GM19324 (cell line): ENCODE data around the gene RPP25L.

Experiments
- ATAC-seq: cut with Tn5 transposase; IDR thresholded peaks from one replicate; pipeline ENCODE4 v1.9.1; 2021; ENCODE audit warnings: mild to moderate bottlenecking, moderate library complexity; ENCODE audit not compliant: unreplicated experiment, low FRiP score

The RPP25L gene

DNA sequence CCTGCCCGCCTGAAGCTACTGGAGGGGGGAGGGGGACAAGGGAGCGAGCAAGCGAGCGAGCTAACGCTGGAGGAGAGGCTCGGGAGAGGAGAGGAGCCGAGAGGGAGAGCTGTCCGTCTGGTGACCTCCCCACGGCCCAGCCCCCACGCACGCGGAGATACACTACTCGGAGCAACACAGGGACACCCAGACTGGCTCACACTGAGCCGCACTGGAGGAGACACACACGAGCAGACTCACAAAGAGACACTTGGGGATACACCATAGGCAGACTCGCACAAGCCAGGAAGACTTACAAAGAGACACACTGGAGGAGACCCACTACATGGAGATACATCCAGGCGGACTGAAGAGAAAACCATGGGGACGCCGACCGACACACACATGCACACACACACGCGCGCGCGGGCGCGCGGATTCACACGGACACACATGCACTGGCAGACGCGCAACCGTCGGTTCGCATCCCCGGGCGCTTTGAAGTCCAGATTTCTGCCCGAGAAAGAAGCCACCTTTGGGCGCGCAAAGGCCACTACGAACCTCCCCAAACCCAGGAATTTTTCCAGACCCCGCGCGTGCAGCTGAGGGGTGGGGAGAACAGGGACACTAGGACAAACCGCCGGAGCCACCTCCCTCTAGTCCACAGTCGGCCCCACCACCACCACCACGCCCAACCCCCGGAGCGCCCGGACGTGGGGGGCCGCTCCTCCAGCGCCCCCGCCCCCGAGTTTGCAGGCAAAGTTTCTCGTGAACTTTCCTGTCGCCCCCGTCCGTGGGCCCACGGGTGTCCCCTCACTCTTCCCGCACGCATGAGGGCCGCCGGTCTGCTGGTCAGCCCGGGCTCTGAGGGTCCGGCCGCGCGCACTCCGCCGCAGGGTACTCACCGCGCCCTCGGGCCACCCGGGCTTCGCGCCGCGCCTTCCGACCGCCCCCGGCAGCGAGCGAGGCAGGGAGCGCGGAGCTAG lies 22.9 kb downstream of the RPP25L start:
- no peak for ATAC-seq

DNA sequence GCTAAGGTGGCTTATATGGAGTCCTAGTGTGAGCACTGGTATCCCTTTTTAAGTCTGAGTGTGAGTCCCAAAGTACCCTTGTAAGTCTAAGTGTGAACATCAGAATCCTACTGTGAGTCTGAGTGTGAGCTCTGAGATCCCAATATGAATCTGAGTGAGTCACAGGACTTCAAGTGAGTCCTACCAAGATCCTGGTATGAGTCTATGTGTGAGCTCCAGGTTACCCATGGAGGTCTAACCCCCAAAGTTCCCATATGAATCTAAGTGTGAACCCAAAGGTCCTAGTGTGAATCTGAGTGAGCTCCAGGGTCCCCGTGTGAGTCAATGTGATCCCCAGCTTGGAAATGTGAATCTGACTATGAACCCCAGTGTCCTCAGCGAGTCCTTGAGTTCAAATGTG lies 24.6 kb downstream of the RPP25L start:
- ATAC-seq: no peak

DNA sequence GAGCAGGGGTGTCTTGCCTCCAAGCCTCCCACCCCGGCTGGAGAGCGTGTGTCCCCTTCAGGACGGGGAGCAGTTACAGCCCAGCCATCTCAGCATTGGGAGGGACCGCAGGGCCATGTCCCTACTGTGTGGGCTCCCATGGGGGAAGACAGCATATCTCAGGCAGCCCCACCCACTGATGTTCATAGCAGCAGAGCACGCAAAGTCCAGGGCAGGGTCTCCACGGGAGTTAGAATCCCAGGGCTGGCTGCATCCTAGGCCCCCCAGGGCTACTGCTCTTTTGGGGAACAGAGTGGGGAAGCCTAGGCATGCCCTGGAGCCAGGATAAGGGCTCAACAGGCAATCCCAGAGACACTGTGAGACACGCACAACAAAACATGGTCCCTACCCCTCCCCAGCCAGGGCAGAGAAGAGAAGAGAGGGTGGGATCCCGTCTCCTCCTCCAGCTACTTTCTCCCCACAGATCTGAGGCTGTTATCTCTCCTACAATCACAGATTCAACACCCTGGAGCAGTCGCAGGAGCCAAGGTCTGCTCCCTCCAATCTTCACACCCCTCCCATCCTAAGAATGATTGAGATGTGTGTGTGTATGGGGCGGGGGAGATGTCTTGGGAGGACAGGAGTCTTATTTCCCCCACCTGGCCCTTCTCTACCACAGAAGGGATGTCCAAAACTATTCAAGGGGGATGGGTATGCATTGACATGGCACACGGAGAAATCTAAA lies 25.8 kb downstream of the RPP25L start:
- ATAC-seq: no peak

DNA sequence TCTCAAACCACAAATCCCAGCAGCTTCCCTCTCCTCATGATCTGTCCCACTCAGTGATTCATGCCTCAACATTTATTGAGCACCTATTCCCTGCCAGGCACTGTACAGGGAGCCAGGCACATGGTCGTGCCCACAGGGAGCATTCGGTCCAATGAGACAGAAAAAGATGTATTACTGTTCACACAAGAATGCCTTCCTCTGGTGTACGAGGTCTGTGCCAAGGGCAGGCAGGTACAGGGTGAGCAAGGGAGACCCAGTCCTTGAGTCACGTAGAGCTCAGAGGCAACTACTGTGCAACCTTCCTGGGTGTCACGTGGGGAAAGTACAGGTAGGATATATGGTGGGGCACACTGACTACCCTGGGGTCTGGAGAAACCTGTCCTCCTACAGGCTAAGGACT lies 26.9 kb downstream of the RPP25L start:
- ATAC-seq: no peak

DNA sequence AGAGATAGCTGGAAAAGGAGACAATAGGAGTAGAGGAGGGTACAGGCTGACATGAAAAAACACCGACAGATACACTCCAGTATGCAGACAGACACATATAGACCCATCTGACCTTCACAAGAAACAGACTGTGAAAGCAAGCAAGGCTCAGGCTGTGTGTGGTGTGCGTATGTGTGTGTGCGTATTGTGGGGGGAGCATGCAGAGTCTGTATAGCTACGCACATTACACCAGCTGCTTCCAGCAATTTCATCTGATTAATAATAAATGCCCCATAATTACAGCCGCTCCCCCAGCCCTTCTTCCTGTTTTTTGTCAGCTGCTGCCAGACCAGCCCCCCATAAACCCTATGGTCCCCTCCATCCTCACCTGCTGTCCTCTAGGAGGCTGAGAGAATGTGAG lies 29.1 kb downstream of the RPP25L start:
- ATAC-seq: no peak

DNA sequence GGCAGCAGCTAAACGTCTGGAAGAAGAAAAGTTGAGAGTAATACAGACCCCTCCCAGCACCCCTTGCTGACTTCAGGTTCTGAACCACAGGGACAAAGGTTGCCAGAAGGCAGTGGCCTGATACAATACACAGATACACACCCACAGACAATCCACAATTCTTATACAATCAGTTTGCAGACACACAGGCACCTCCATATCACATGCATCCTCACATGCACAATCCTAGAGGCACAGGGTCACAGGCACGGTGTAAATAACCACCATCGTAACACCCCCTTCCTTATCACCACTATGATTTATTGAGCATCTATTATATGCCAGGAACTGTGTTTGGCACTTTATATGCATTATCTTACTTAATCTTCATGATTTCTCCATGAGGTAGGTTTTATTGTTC lies 30.6 kb downstream of the RPP25L start:
- ATAC-seq: no peak

DNA sequence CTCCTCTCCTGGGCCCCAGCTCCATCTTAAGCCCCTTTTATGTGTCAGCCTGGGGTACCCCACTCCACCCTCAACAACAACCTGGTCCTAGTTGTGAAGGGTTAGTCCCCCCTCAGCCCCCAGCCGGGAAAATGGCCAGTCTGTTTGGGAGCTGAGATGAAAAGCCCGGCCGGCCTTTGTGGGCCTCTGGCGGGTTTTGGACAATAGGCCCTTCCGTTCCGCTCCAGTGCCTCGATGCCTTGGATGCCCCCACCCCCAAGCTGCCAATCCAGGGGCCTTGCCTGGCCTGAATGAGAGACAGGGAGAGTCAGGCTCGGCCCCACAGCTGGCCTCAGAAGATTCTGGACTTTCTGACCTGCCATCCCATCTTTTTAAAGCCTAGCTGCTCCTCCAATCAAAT lies 31.5 kb downstream of the RPP25L start:
- no peak for ATAC-seq

DNA sequence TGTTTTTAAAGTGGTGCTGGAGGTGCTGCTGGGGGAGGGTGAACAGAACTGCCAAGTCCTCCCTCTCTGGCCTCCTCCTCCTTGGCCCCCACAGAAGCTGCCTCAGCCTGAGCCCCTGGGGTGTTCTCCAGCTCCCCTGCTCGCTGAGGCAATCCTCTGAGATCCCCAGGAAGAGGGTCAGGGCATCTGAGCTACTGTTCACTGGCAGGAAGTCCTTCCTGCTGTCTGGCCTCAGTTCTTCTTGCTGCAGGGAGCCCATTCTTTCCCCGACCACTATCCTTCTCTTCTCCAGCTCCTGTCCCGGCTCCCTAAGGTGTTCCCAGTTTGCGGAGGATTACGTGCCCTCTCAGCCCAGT lies 32.1 kb downstream of the RPP25L start:
- ATAC-seq: no peak

DNA sequence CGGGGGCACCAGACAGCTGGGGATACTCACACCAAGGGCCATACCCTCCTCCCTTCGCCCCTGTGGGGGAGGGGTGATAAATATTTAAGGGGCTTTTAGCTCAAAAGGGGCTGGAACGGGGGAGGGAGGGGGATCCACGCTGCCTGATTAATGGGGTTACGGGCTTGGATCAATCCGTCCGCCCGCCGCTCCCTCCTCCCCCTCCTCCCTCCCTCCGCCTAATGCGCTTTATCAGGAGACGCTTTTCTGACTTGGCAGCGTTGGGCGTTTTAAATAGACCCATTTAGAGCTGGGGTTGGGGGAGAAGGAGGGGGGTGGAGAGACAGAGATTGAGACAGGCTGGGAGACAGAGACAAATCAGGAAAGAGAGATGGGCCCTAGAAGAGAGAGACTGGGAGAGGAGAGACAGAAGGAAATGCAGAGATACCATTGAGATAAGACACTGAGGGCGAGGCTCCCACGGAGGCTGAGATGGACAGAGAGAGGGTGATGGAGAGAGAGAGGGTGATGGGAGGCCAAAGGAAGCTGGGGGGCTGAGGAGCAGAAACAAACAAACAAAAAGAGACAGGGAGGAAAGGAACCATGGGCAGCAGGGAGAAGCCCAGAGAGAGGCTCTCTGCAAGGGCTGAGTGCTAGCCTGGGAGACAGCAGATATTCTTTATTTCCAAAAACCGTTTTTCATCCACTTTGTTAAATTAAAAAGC lies 32.6 kb downstream of the RPP25L start:
- ATAC-seq: no peak

DNA sequence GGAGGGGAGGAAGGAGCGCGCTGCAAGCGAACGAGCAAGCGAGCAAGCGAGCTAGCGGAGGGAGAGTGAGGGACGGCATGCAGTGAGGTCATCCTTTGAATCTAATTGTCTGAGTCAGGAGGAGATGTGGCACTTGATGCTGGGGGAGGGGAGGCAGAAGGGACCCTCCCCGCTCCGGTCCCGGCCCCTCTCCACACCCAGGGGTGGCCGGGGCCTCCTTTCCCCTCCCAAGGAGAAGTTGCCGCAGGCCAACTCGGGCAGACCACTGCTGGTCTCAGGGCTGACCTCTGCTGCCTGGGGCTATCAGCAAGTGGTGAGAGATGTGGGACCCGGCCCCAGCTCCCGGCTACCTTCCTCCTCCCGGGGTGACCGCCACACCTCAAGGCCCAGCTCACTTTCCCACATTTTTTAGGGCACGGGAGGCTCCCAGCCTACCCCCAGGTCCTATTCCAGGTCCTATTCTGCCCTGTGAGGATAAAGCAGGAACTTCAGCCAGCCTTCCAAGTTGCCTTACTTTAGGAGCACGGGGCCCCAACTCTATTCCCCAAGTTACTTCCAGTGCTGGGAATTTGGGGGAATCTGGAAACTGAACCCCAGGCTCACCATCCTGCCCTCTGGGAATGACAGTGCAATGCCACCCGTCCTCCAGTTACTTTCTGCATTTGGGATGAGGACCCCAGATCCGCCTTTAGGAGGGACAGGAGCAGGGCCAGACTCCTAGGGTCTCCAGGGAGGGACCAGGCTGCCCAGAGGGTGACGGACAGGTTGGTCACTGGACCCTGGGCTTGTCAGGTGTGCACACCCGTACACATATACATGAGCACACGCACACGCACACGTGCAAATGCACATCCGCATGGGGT lies 33.4 kb downstream of the RPP25L start:
- no peak for ATAC-seq

DNA sequence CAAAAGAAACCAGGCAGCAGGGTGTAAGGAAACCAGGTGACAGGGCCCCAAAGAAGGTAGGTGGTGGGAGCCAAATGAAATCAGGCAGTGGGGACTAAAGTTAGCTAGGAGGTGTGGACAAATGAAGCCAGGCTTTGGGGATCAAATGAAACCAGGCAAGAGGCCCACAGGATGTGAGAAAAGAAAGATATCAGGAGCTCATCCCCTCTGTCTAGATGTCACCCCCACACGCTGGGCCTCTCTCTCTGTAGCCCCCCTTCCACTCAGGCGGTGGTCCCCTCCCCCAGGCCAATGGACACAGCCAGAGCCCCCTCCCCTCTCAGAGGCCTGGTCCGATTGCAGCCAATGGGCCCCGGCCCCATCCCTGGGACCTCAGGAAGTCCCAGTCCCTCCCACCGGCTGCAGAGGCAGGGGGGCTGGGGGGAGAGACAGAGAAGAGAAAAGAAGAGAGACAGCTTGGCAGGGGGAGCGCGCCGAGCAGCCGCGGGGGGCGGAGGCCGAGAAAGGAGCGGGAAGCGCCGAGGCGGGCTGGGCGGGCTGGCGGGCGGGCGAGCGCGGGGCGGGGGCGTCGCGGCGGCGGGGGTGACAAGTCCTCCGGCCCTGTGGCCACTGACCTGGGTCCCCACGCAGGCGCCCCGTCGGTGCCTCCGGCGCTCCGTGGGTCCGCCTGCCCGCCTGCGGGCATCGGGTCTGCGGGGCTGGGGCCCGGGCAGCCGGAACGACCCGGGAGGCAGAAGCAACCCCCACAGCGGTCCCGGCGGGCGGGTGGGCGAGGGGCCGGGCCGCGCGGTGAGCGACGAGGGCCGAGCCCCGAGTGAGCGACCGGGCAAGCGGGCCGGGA lies 34.3 kb downstream of the RPP25L start:
- ATAC-seq: no peak

DNA sequence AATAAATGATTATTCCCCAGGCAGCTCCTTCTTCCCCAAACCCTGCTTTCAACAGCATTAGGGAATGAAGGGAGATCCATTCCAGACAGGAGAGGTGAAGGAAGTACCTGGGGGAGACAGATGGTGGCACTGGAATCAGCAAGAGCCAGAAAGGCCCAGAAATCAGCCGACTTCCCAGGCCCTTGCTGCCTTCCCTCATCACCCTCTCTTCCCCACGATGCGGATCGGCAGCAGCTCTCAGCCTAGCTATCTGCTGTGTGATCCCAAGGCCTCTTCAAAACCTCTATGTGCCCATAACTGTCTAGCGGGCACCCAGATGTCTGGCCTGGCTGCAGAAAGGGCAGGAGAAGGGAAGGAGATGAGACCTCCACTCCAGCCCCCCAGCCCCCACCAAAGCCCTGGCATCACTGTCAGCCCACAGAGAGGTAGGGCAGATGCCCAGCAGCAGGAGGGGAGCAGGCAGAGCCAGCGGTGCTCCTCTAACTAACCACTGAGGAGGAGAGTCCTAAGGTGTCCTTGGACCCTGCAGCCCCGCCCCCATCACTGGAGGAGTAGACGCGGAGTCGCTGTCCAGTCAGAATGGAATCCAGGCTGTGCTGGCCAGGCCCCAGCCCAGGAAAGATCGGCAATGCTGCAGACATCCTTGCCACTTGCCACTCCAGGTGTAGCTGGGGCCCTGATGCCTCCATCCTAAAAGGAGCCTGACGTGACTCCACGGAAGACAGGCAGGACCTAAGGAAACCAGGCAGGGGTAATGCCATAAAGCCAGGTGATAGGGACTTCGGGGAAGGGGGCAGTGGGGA lies 35.1 kb downstream of the RPP25L start:
- no peak for ATAC-seq

DNA sequence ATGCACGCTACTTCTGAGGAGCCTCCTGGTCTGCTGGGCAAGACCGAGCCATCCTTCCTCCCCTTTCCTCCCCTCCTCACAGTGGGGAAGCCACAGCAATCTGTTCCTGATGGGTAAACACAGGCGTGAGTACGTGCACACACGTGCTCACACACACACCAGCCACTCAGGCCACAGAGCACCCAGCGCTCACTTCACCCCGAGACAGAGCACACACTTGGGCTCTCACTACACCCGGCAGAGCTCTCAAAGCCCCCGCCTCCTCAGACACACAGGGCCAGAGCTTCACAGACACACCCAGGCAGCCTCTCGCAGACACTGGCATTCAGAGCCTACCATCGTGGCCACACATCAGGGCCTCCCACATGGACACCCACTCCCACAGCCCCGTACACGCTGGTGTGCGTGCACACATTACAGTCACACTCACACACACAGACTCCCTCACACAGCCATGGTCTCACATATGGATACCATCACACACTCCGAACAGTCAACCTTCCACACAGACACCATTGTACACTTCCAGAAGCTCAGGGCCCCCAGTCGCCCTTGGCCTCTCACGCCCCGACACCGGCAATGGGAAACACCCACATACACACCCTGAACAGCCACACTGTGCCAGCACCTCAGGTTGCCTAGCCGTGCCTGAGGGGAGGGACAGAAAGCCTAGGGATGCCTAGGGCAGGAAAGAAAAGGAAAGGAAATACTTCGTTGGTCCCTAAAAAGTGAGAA lies 35.9 kb downstream of the RPP25L start:
- no peak for ATAC-seq

DNA sequence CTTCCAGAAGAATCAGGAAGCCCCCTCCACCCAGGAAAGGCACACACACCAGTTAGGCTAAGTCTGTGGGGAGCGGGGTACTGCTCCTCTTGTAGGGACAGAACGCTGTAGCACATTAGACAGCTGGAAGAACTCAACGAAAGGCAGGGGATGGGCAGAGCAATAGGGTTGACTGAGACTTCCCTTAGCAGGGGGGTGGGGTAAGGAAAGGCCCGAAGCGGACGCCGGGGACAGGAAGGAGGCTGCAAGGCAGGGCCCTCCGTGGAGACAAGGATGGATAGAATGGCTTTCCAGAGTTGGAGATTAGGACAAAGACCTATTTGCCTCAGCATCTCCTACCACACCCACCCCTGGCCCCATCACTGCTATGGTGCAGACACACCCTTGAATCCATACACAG lies 36.7 kb downstream of the RPP25L start:
- ATAC-seq: no peak

DNA sequence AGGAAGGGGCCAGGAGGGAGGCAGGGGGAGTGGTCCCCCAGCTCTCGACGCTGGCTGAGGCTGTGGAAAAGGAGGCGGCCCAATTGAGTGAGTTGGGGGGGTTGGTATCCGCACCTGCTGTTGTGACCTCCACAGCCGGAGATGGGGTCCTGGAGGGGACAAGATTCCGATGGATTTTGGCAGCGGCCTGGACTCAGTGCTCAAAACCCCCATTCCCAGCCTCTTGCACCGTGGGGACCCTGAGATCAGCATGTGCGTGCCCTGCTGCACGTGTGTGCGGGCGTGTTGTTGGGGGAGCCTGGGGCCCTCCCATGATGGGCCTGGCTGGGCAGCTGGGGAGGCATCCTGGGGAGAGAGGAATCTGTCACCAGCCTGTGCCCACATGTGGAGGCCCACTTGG lies 37.3 kb downstream of the RPP25L start:
- ATAC-seq: no peak

DNA sequence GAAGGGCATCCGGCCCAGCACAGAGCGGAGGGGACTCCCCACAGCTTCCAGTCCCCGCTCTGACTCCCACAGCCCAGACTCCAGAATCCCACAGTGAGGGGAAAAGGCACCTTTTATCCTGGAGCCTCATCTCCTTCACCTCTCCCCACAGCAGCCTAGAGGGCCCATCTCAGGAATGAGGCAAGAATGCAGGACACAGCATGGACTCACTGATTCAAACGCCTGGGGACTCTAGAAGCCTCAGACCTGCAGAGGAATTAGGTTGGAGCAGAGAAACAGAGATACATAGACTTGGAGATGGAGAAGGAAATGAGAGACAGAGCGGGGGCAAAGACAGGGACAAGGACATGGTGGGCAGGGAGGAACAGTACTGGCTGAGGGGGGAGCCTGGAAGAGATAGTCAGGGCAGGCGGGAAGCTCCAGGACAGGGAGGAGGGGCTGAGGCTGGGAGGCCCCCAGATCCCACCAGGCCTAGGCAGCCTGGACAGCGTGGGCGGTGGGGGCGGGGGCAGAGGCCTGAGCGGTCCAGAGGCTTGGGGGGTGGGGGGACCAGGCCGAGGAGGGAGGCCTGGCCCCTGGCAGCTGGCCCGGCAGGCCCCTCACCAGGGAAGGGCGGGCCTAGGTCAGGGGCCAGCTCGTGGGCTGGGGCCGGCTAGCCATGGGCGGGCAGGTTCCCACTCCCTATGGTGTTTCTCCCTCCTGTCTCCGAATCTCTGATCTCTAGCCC lies 38.1 kb downstream of the RPP25L start:
- no peak for ATAC-seq

DNA sequence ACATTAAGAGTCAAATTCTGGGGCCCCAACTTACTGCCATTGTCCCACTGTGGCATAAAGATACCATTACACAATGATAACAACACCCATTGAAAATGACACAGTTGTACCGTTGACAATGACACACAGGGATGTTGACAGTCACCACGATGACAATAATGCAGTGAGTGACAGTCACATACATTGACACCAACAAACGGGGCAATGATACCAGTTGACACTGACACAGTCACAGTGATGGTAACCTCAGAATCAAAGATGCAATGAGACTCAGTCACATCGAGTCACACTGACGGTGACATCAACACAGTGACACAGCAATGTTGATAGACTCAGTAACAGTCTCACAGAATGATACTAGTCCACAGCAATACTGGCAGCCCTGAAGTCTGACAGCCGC lies 39.3 kb downstream of the RPP25L start:
- ATAC-seq: no peak
